Stimulated activated naive CD4-positive, alpha-beta T cell treated with Interleukin-2 at 50 U/mL for 16 hours (primary cell): ENCODE results near the gene CSK.

Experiments used
- DNase-seq: peaks from one replicate; lab custom pipeline; 2025; lab: John Stamatoyannopoulos, UW

CSK gene

DNA sequence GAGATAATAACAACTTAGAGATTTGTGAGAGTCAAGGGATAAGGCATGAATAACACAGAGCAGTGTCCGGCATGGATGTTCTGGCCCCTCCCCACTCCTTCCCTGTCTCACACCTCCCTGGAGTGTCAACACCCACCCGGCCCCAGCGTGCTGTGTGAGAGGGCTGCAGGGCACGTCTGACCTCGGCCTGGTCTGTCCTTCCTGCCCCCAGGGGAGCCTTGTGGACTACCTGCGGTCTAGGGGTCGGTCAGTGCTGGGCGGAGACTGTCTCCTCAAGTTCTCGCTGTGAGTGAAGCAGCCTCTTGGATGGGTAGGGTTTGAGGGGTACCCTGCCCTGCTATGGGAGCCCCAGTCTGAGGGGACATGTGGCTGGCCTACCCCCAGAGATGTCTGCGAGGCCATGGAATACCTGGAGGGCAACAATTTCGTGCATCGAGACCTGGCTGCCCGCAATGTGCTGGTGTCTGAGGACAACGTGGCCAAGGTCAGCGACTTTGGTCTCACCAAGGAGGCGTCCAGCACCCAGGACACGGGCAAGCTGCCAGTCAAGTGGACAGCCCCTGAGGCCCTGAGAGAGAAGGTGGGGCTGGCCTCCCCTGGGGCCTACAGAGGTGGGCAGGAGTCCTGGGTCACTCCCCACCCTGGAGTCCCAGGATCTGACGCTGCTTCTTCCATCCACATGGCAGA lies 19.6 kb downstream of the CSK start:
- DNase-seq, result no peak

DNA sequence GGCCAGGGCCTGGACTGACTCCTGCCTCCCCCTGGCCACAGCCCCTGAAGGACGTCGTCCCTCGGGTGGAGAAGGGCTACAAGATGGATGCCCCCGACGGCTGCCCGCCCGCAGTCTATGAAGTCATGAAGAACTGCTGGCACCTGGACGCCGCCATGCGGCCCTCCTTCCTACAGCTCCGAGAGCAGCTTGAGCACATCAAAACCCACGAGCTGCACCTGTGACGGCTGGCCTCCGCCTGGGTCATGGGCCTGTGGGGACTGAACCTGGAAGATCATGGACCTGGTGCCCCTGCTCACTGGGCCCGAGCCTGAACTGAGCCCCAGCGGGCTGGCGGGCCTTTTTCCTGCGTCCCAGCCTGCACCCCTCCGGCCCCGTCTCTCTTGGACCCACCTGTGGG lies 20.4 kb downstream of the CSK start:
- DNase-seq, result no peak

DNA sequence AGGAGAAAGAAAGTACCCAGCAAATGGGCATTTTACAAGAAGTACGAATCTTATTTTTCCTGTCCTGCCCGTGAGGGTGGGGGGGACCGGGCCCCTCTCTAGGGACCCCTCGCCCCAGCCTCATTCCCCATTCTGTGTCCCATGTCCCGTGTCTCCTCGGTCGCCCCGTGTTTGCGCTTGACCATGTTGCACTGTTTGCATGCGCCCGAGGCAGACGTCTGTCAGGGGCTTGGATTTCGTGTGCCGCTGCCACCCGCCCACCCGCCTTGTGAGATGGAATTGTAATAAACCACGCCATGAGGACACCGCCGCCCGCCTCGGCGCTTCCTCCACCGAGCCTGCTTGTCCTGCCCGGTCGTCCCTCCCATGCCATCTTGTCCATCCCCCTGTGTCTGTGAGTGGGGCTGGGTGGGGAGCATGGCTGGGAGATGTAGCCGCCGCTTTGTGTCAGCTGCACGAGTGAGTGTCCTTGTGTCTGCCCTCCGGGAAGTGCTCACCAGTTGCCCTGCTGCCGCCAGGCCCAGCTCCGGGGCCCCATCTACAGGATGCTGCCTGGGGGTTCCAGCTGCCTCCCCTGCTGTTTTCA lies 21.1 kb downstream of the CSK start:
- no peak for DNase-seq

DNA sequence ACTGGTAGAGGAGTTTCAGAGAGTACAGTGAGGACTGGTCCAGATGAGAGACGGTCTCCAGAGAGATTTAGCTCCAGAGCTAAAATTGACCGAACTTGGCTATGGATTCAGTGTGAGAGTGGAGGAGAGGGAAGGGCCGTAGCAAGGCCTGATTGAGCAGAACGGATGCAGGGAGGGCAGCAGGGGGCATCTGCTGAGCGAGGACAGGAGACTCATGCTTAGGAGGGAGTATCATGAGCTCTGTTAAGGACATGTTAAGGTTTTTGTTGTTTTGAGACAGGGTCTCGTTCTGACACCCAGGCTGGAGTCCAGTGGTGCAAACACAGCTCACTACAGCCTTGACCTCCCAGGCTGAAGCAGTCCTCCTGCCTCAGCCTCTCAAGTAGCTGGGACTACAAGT lies 23.1 kb downstream of the CSK start:
- DNase-seq, result no peak

DNA sequence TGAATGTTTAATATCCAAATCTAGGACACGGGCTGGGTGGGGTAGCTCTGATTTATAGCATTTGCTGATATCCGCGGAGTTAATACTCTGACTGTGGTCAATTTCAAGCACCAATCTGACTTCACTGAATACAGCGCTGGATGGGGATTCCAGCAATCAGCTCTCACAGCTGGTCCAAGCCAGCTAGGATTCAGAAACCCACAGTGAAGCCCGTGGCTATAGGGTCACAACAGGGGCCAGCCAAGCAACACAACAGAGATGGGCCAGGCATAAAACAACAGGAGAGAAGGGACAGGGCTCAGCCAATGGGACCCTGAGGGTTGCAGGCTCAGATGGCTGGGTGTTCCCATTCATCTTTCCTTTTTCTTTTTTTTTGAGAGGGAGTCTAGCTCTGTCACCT lies 25.4 kb downstream of the CSK start:
- no peak for DNase-seq

DNA sequence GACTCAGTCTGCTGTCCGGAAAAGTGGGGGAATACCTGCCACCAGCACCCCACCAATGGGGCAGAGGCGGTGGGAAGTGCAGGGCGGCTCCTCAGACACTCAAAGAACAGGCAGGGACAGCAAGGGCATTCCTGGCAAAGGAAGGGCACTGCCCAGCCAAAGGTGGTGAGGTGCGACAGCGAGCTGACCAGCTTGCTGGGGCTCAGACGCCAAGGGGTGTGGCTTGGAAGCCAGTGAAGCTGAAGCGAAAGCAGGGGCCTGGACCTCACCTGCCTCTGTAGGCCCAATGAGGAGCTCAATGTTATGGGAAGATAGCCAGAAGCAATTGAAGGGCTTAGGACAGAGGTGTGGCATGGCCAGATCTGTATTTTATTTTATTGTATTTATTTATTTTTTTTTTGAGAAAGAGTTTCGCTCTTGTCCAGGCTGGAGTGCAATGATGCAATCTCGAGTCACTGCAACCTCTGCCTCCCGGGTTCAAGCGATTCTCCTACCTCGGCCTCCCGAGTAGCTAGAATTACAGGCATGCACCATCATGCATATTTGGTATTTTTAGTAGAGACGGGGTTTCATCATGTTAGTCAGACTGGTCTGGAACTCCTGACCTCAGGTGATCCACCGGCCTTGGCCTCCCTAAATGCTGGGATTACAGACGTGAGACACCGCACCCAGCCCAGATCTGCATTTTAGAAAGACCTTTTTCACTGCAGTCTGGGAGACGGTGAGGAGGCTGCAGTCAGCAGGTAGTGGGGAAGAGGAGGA lies 26.4 kb downstream of the CSK start:
- no peak for DNase-seq

DNA sequence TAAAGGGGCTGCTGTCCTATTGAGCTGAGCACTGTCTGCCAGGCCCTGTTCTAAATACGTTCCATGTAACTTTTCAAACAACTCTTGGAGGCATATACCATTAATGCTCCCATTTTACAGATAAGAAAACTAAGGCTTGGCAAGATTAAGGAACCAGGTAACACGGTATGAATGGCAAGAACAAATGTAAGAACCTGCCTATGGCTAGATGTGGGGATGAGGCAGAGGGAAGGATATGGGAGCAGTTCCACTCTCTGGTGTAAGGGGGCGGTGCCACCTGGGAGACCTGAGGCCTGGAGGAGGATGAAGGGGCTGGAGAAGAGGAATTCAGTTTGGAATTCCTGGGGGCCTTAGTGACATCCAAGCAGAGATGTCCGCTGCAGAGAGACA lies 27.0 kb downstream of the CSK start:
- no peak for DNase-seq

DNA sequence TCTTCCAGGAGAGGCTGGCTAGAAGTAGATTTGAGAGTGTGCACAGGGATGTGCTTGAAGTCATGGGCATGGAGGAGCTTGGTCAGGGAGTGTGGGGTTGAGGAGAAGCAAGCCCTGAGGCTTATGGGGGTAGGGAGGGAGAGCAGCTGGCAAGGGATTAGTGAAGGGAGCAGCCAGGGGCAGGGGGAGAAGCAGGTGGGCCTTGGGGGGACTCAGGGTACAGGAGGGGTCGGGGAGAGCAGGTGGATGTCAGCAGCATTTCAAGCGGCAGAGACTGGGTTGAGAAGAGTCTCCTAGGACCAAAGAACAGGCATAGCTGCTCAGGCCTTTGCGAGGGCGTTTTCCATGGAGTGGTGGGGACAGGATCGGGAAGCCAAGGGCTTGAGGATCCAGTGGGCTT lies 27.4 kb downstream of the CSK start:
- DNase-seq, result no peak

DNA sequence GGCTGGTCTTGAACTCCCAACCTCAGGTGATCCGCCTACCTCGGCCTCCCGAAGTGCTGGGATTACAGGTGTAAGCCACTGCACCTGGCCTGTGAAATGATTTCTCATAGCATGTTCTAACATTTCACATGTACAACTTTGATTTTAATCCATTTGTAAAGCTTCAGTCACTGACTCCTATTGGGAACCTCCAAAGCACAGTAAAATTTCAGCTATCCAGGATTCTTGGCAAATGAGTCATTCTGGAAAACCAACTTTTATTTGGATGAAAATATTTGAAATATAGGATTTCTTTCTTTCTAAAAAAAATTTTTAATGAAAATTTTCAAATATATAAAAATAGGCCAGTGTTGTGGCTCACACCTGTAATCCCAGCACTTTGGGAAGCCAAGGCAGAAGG lies 28.1 kb downstream of the CSK start:
- DNase-seq, result no peak

DNA sequence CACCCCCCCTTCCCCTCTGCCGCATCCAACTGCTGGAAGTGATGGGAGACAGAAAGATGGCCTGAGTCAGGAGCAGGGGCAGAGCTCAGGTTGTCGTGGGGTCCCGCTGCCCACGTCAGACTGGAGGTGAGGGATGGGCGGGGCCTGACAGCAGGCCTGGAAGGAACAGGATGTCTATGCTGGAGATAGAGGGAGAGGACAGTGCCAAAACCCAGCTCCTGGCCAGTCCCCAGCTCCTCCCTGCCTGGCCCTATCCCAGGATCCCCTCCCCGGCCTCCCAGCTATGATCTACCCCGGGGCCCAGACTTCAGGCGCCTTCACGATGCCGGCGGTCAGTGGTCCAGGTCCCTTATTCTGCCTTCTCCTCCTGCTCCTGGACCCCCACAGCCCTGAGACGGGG lies 30.7 kb downstream of the CSK start, which contains the start of gene LMAN1L:
Gene LMAN1L (plus strand): TSS at position 303 of the 400 bp plus-strand sequence. CDS start 20 bp downstream, at position 323.
- DNase-seq, result no peak

DNA sequence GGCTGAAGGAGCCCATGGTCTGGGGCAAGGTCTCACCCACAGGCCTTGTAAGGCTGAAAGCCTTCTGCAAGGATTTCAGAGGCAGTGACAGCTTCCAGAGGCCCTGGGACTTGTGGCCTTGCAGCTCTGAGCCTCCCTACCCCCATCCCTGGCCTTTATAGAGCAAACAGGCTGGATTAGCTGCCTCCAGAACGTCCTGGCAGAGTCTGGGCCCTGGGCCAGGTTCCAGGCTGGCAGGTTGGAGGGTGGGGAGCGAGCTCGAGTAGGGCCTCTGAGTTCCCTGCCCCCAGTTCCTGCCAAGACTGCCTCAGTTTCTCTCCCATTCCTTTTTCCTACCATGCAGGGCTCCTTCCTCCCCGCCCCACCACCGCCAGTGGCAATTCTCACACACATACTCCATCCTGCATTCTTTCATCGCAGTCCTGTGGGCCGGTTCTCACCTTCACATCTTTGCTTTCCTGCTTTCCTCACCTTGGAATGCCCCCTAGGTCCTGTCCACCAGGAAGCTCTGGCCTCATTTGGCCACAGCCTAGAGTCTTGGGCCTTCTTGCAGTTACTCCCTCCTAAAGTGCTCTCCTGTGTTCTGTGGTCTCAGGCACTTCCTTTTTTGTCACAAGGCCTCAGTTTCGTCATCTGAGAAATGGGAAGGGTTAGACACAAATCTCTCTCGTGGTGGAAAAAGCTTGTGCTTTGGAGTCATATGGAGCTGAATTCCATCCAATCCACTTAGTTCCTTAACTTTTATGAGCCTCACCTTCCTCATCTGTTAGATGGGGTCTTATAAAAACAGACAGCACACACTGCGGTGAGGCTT lies 33.4 kb downstream of the CSK start:
- no peak for DNase-seq

DNA sequence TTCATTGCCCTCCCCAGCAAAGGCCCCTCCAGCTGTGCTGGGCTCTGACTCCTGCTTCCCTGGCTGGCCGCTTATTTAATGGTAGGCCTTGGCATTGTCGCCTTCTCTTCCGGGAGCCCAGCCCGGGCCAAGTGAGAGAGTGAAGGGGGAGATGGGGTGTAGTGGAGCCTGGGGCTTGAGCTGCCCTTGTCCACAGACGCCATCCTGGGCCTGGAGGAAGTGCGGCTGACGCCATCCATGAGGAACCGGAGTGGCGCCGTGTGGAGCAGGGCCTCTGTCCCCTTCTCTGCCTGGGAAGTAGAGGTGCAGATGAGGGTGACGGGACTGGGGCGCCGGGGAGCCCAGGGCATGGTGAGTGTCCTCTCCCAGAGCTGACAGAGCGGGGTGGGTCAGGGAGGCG lies 34.1 kb downstream of the CSK start:
- DNase-seq, result no peak

DNA sequence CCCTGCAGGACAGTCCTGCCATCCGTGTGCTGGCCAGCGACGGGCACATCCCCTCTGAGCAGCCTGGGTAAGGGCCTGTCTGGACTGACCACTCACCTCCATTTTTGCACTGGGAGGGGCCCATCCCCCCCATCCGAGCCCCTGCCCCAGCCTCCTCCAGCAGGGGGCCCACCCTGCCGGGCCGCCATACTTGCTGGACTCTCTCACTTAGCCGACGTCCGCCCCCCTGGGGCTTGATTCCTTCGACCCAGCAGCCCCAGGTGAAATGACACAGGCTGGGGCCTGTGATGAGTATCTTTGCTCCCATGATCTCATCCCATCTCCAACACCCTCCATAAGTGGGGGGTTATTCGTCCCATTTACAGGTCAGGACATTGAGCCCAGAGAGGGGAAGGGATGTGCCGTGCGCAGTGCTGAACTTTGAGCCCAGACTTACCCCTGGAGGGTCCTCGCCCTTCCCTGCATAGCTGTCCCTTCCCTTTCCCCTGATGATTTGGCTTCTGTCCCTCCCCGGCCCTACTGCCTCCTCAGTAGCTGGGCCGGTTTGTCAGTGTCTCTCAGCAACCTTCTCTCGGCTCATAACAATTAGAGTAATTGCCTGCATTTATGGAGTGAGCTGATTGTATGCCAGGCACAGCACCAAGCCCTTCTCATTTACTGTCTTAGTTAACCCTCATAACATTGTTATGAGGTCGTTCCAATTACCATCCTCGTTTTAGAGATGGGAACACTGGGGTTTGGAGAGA lies 34.9 kb downstream of the CSK start:
- no peak for DNase-seq

DNA sequence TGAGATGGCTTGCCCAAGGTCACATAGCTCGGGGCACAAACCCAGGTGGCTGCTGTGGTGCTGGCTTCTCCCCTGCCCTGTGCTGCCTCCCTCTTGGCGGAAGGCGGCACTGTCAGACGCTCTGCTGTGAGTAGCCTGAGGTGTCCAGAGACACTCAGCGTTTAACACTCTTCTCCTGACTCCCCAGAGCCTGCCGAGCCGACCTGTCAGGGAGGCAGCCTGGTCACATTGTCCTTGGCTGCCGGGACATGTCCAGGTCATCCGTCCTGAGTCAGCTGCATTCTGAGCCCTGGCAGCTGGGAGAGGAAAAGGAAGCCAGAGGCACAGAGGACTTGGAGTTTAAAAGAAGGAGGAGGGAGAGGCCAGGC lies 35.5 kb downstream of the CSK start:
- no peak for DNase-seq

DNA sequence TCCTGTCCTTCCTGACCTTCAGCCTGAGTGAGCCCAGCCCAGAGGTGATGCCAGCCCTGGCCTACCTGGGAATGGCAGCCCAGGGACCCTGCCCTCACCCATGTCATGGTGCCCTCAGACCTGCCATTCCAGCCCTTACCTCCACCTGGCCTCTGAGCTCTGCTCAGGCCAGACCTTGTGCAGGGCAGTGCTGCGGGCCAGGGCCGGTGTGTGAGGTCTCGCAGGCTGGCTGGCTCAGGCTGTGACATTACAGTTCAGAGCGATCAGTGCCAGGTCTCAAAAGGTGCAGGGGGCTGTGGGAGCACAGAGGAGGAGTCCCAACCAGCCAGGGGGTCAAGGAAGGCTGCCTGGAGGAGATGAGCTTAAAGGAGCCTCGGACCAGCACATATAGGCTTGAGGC lies 38.2 kb downstream of the CSK start:
- no peak for DNase-seq

DNA sequence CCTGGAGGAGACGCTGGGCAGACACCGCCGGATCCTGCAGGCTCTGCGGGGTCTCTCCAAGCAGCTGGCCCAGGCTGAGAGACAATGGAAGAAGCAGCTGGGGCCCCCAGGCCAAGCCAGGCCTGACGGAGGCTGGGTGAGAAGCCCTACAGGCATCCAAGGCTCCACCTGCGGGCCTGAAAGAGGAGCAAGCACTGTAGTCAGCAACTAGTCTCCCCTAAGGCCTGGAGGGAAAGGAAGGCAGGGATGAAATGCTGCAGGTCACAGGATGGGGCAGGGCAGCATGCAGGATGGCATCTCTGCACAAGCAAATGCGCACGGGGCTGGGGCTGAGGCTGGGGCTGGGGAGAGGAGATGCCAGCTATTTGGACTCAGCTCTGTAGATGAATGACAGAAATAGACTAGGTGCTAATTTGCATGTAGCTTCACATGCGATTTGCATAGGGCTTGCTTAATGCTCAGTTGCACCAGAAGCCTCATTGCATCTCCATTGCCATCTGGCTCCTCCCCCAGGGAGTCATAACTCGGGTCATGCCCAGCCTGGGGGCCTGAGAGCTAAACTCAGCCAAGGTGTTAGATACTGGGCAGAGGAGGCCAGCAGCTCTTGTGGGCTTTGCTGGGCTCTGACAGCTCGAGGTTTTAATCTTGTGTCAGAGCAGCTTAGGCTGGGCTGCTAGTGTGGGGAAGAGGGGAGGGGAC lies 39.4 kb downstream of the CSK start:
- no peak for DNase-seq

DNA sequence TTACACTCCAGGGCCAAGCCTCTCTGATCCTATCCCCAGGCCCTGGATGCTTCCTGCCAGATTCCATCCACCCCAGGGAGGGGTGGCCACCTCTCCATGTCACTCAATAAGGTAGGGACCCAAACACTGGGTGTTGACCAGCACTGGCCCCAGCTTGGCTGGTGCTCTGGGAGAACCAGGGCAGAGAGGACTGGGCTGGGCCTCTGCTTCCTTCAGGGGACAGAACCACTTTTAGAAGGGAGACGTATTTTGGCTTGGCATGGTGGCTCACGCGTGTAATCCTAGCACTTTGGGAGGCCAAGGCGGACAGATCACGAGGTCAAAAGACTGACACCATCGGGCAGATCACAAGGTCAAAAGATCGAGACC lies 39.9 kb downstream of the CSK start:
- no peak for DNase-seq

DNA sequence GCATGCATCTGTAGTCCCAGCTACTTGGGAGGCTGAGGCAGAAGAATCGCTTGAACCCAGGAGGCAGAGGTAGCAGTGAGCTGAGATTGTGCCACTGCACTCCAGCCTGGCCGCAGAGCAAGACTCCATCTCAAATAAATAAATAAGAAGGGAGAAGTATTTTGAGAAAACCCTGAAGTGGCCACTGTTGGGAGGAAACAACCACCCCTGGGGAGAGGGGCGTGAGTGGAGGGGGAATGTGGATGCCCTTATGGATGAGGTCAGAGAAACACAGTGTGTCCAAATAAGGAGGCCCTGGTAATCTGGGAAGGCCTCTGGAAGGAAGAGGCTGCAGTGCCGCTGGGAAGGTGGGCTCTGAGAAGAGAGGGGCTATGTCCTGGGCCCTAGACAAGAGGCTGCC lies 40.4 kb downstream of the CSK start:
- no peak for DNase-seq

DNA sequence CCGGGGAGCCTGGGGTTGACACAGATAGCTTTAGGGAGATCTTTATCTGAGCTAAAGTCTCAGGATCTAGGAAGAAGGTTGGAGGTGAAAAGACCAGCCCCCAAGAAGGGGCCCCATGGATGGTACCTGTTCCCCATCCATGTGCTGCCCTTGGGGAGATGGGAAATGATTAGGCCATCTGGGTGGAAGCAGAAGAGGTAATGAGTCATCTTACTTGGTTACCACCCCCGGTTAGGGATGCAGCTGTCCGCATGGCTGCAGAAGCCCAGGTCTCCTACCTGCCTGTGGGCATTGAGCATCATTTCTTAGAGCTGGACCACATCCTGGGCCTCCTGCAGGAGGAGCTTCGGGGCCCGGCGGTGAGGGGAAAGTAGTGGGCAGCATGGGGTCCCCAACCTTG lies 41.4 kb downstream of the CSK start:
- no peak for DNase-seq

DNA sequence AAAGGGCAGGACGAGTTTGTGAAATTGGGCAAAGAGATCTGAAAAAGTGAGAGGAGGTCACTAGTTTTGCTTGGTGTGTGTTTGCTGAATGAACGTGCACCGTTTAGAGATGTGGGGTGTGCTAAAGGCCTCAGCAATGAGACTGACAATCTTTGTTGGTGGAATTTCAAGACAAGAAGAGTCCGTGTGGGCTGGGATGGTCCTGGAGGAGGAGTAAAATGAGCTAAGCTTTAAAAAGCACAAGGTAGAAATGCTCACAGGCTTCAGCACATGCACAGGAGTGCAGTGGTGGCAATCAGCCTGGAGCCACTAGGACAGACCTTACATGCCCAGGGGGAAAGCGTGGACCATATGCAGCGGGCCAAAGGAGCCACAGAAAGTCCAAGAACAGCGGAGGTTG lies 43.1 kb downstream of the CSK start:
- no peak for DNase-seq

DNA sequence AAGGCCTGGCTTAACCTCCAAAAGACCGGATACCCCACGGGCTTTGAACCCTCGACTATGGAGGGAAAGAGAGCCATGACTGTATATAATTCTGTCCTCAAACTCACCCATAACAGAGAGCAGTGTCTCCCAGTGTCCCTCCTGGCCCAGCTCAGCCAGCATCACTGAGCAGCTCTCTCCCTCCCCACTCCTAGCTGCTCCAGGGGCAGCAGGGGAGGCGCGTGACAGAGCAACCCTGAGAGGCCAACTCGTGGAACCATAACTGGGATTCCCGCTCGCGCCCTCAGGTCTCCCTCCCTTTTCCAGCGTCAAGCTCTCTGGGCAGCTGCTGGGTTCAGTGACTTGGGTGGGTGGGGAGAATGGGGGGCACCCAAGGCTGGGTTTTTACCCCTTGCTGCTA lies 44.0 kb downstream of the CSK start:
- DNase-seq, result no peak
